ENCODE results near the gene DUOXA1.
"Not testable (repeated sequence)": the region's sequence is repeated elsewhere in the genome, so short reads cannot be mapped to it uniquely, and the experiment has no call there.

Gene DUOXA1

GRCh38 chr15:45137703-45138102, 8.0 kb upstream of the DUOXA1 start:
- Histone ChIP-seq H3K4me3 (ENCODE audit: insufficient read depth in 1 of 2, low read depth in 1 of 2, low read length in 2 of 2) (no peak overlapping the region), H4K91ac (ENCODE audit: low read length) (no peak overlapping the region), H3K4me1 (ENCODE audit: control insufficient read depth, insufficient read depth, low read depth, low read length) (peaks cover 3% of the 10 kb centered on the region), H3K23ac (ENCODE audit: low read length in 2 of 2) (no peak overlapping the region), H2BK15ac (ENCODE audit: low read depth, poor library complexity, severe bottlenecking) (no peak overlapping the region), H2AK5ac (ENCODE audit: low read length, severe bottlenecking) (no peak overlapping the region), H2BK5ac (ENCODE audit: low read depth, low read length, poor library complexity, severe bottlenecking) (no peak overlapping the region), H3K14ac (ENCODE audit: low read length in 2 of 2) (no peak overlapping the region), H3K79me1 (replicated peaks; ENCODE audit: low read length, poor library complexity, severe bottlenecking) (no peaks in the 10 kb centered on the region), H2AFZ (ENCODE audit: low read depth, low read length) (no peak overlapping the region), H2BK120ac (ENCODE audit: low read depth, low read length) (no peak overlapping the region), H3K27ac (ENCODE audit: low read length, poor library complexity, severe bottlenecking) (no peak overlapping the region), H3K9ac (ENCODE audit: low read length) (no peak overlapping the region), H3K4me2 (ENCODE audit: low read length, poor library complexity, severe bottlenecking) (no peak overlapping the region), H4K8ac (ENCODE audit: low read length) (no peak overlapping the region), H3K9me3 (ENCODE audit: control insufficient read depth, low read length) (no peaks in the 10 kb centered on the region), H2BK12ac (ENCODE audit: low read length in 2 of 2) (no peak overlapping the region), H3K4ac (ENCODE audit: low read depth in 1 of 2, low read length in 2 of 2) (no peak overlapping the region), H3K18ac (ENCODE audit: low read depth in 1 of 2, low read length in 2 of 2) (no peak overlapping the region), H3K36me3 (ENCODE audit: control insufficient read depth in 1 of 2, insufficient read depth in 2 of 2, low read depth in 1 of 2, low read length in 2 of 2) (no peaks in the 10 kb centered on the region), H3K27me3 (ENCODE audit: control insufficient read depth in 1 of 2, insufficient read depth in 1 of 2, low read length in 2 of 2) (peaks cover 40 to 51% of the 10 kb centered on the region in 2 experiments)
- DNase-seq, result no peak
- WGBS, result 84% methylated on average over 8 of the region's 8 CpGs

DNA sequence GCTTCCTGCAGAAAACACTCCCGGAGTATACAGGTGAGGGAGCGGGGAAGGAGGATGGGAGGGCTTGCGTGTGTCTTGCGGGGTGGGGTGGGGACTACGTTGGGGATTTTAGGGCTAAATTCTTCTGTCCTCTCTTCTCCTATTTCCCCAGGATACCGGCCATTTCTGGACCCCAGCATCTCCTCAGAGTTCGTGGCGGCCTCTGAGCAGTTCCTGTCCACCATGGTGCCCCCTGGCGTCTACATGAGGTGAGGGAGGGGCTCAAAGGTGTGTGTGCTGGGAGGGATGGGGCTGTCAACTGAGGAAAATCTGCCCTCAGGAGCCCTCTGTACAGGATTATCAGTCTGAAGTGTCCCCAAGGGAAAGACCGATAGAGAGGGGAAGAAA, 6.7 kb upstream of the DUOXA1 start:
- Histone ChIP-seq H3K36me3 (ENCODE audit: control insufficient read depth in 1 of 2, insufficient read depth in 2 of 2, low read depth in 1 of 2, low read length in 2 of 2) (no peaks in the 10 kb centered on the region), H2BK120ac (ENCODE audit: low read depth, low read length) (no peak overlapping the region), H3K79me1 (replicated peaks; ENCODE audit: low read length, poor library complexity, severe bottlenecking) (no peaks in the 10 kb centered on the region), H2BK12ac (ENCODE audit: low read length in 2 of 2) (no peak overlapping the region), H3K4ac (ENCODE audit: low read depth in 1 of 2, low read length in 2 of 2) (no peak overlapping the region), H3K4me3 (ENCODE audit: insufficient read depth in 1 of 2, low read depth in 1 of 2, low read length in 2 of 2) (no peak overlapping the region), H2AFZ (ENCODE audit: low read depth, low read length) (no peak overlapping the region), H3K27ac (ENCODE audit: low read length, poor library complexity, severe bottlenecking) (no peak overlapping the region), H4K91ac (ENCODE audit: low read length) (no peak overlapping the region), H3K27me3 (ENCODE audit: control insufficient read depth in 1 of 2, insufficient read depth in 1 of 2, low read length in 2 of 2) (peaks cover 46 to 63% of the 10 kb centered on the region in 2 experiments), H2BK5ac (ENCODE audit: low read depth, low read length, poor library complexity, severe bottlenecking) (no peak overlapping the region), H3K9ac (ENCODE audit: low read length) (no peak overlapping the region), H3K14ac (ENCODE audit: low read length in 2 of 2) (no peak overlapping the region), H3K23ac (ENCODE audit: low read length in 2 of 2) (no peak overlapping the region), H2BK15ac (ENCODE audit: low read depth, poor library complexity, severe bottlenecking) (no peak overlapping the region), H3K4me2 (ENCODE audit: low read length, poor library complexity, severe bottlenecking) (no peak overlapping the region), H3K18ac (ENCODE audit: low read depth in 1 of 2, low read length in 2 of 2) (no peak overlapping the region), H4K8ac (ENCODE audit: low read length) (no peak overlapping the region), H3K4me1 (ENCODE audit: control insufficient read depth, insufficient read depth, low read depth, low read length) (peaks cover 3% of the 10 kb centered on the region), H3K9me3 (ENCODE audit: control insufficient read depth, low read length) (no peaks in the 10 kb centered on the region), H2AK5ac (ENCODE audit: low read length, severe bottlenecking) (no peak overlapping the region)
- no peak for DNase-seq
- 20% methylated on average over 6 of the region's 10 CpGs for WGBS

DNA sequence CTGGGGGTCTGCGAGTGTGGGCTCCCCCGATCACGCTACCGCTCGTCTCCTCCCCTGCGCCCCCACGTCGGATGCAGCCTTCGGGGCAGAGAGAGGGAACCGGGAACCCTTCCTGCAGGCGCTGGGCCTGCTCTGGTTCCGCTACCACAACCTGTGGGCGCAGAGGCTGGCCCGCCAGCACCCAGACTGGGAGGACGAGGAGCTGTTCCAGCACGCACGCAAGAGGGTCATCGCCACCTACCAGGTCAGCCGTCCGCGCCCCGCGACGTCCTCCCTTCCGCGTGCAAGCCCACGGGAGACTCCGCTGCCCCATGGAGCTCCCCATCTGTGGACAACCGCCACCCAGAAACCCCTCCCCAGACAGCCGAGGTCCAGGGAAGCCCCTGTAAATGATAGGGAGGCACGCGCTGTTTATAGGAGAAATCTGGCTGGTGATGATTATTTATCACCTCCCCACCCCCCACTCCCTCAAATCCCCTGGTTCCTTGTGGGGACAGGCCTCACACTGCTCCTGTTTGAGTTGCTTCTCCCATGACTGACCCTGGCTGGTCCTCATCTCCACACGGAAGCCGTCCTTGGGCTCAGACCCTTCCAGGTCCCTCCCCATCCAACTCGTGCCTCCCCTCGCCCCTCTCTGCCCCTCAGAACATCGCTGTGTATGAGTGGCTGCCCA, 6.2 kb upstream of the DUOXA1 start:
- H3K18ac ChIP-seq (ENCODE audit: low read depth in 1 of 2, low read length in 2 of 2); H3K4ac ChIP-seq (ENCODE audit: low read depth in 1 of 2, low read length in 2 of 2); H3K4me3 ChIP-seq (ENCODE audit: insufficient read depth in 1 of 2, low read depth in 1 of 2, low read length in 2 of 2); DNase-seq; H2BK120ac ChIP-seq (ENCODE audit: low read depth, low read length); H3K9ac ChIP-seq (ENCODE audit: low read length); H2BK15ac ChIP-seq (ENCODE audit: low read depth, poor library complexity, severe bottlenecking); H4K8ac ChIP-seq (ENCODE audit: low read length); H2BK12ac ChIP-seq (ENCODE audit: low read length in 2 of 2); H3K23ac ChIP-seq (ENCODE audit: low read length in 2 of 2); H3K14ac ChIP-seq (ENCODE audit: low read length in 2 of 2); H3K4me2 ChIP-seq (ENCODE audit: low read length, poor library complexity, severe bottlenecking); H3K9me3 ChIP-seq (ENCODE audit: control insufficient read depth, low read length); H4K91ac ChIP-seq (ENCODE audit: low read length); H3K4me1 ChIP-seq (ENCODE audit: control insufficient read depth, insufficient read depth, low read depth, low read length); H3K36me3 ChIP-seq (ENCODE audit: control insufficient read depth in 1 of 2, insufficient read depth in 2 of 2, low read depth in 1 of 2, low read length in 2 of 2); H2AFZ ChIP-seq (ENCODE audit: low read depth, low read length); H3K79me1 ChIP-seq (replicated peaks; ENCODE audit: low read length, poor library complexity, severe bottlenecking); H3K27ac ChIP-seq (ENCODE audit: low read length, poor library complexity, severe bottlenecking); H2BK5ac ChIP-seq (ENCODE audit: low read depth, low read length, poor library complexity, severe bottlenecking); H2AK5ac ChIP-seq (ENCODE audit: low read length, severe bottlenecking): not testable (repeated sequence)
- WGBS, result 20% methylated on average over 2 of the region's 37 CpGs
- peaks cover 51 to 65% of the 10 kb centered on the region in 2 experiments for H3K27me3 ChIP-seq (ENCODE audit: control insufficient read depth in 1 of 2, insufficient read depth in 1 of 2, low read length in 2 of 2)

- H3K27ac ChIP-seq (ENCODE audit: low read length, poor library complexity, severe bottlenecking), result no peak overlapping the region
- no peak overlapping the region for H3K4me3 ChIP-seq (ENCODE audit: insufficient read depth in 1 of 2, low read depth in 1 of 2, low read length in 2 of 2)
- no peak overlapping the region for H2AFZ ChIP-seq (ENCODE audit: low read depth, low read length)
- H2BK120ac ChIP-seq (ENCODE audit: low read depth, low read length), result no peak overlapping the region
- H3K4ac ChIP-seq (ENCODE audit: low read depth in 1 of 2, low read length in 2 of 2), result no peak overlapping the region
- no peak overlapping the region for H3K23ac ChIP-seq (ENCODE audit: low read length in 2 of 2)
- WGBS, result 15% methylated on average over 35 of the region's 57 CpGs
- no peak overlapping the region for H2BK12ac ChIP-seq (ENCODE audit: low read length in 2 of 2)
- H3K4me2 ChIP-seq (ENCODE audit: low read length, poor library complexity, severe bottlenecking), result no peak overlapping the region
- no peaks in the 10 kb centered on the region for H3K79me1 ChIP-seq (replicated peaks; ENCODE audit: low read length, poor library complexity, severe bottlenecking)
- peaks cover 3% of the 10 kb centered on the region for H3K4me1 ChIP-seq (ENCODE audit: control insufficient read depth, insufficient read depth, low read depth, low read length)
- no peak overlapping the region for H4K91ac ChIP-seq (ENCODE audit: low read length)
- no peak overlapping the region for H4K8ac ChIP-seq (ENCODE audit: low read length)
- no peak for DNase-seq
- H3K9me3 ChIP-seq (ENCODE audit: control insufficient read depth, low read length), result no peaks in the 10 kb centered on the region
- no peaks in the 10 kb centered on the region for H3K36me3 ChIP-seq (ENCODE audit: control insufficient read depth in 1 of 2, insufficient read depth in 2 of 2, low read depth in 1 of 2, low read length in 2 of 2)
- no peak overlapping the region for H2AK5ac ChIP-seq (ENCODE audit: low read length, severe bottlenecking)
- no peak overlapping the region for H2BK15ac ChIP-seq (ENCODE audit: low read depth, poor library complexity, severe bottlenecking)
- peaks cover 60 to 74% of the 10 kb centered on the region in 2 experiments for H3K27me3 ChIP-seq (ENCODE audit: control insufficient read depth in 1 of 2, insufficient read depth in 1 of 2, low read length in 2 of 2)
- H2BK5ac ChIP-seq (ENCODE audit: low read depth, low read length, poor library complexity, severe bottlenecking), result no peak overlapping the region
- H3K14ac ChIP-seq (ENCODE audit: low read length in 2 of 2), result no peak overlapping the region
- no peak overlapping the region for H3K9ac ChIP-seq (ENCODE audit: low read length)
- H3K18ac ChIP-seq (ENCODE audit: low read depth in 1 of 2, low read length in 2 of 2), result no peak overlapping the region
These were observed 5.3 kb upstream of the DUOXA1 start for GRCh38 chr15:45134682-45135604.

Measured in mesenchymal stem cell (in vitro differentiated cells and primary cell).